GM23338 (cell line): ENCODE measurements around the gene CACNA1B. TPM values are rescaled to one million over a fixed set of nuclear protein-coding genes. Genes with fewer than 3 reads are reported as not detected.

Experiments
- ATAC-seq: fragments of 200-7000 bp; cut with Tn5 transposase; 3 replicates; pipeline ENCODE4 v1.9.1; 2020
- DNase-seq: peaks from one replicate; pipeline ENCODE4 v3.0.0-alpha.2; 2015; ENCODE audit warnings: low spot score
- H2AFZ ChIP-seq: fragments of 200-600 bp; sonication (generic); 2 replicates; pipeline ENCODE4 v1.8.0; 2016; ENCODE audit warnings: antibody characterized with exemption, mild to moderate bottlenecking, moderate library complexity
- H3F3A ChIP-seq: fragments of 200-600 bp; sonication (generic); replicated peaks from 2 replicates; pipeline ENCODE4 v1.8.0; 2017; ENCODE audit warnings: antibody characterized with exemption, mixed run types, low read depth
- H3K27ac ChIP-seq: fragments of 200-600 bp; sonication (generic); 2 replicates; pipeline ENCODE4 v1.6.1; 2016; ENCODE audit warnings: low read depth
- H3K27me3 ChIP-seq: fragments of 200-600 bp; sonication (generic); 2 replicates; pipeline ENCODE4 v1.8.0; 2016; ENCODE audit warnings: mild to moderate bottlenecking, mixed run types, moderate library complexity; ENCODE audit not compliant: insufficient read depth
- H3K36me3 ChIP-seq: fragments of 200-600 bp; sonication (generic); 2 replicates; pipeline ENCODE4 v1.8.0; 2016; ENCODE audit warnings: mild to moderate bottlenecking; ENCODE audit not compliant: insufficient read depth
- H3K4me1 ChIP-seq: fragments of 200-600 bp; sonication (generic); 2 replicates; pipeline ENCODE4 v1.8.0; 2016; ENCODE audit warnings: mild to moderate bottlenecking, moderate library complexity; ENCODE audit not compliant: insufficient read depth
- H3K4me2 ChIP-seq: fragments of 200-600 bp; sonication (generic); 2 replicates; pipeline ENCODE4 v1.7.1; 2017; ENCODE audit warnings: mixed run types
- H3K4me3 ChIP-seq: fragments of 200-600 bp; sonication (generic); 2 replicates; pipeline ENCODE4 v1.6.1; 2016; ENCODE audit warnings: mixed run types
- H3K79me2 ChIP-seq: fragments of 200-600 bp; sonication (generic); replicated peaks from 2 replicates; pipeline ENCODE4 v1.8.0; 2017; ENCODE audit warnings: mild to moderate bottlenecking; ENCODE audit not compliant: insufficient read depth
- H3K9me2 ChIP-seq: fragments of 200-600 bp; sonication (generic); 2 replicates; pipeline ENCODE4 v1.8.0; 2017; ENCODE audit not compliant: insufficient read depth
- H4K20me1 ChIP-seq: fragments of 200-600 bp; sonication (generic); replicated peaks from 2 replicates; pipeline ENCODE4 v1.8.0; 2017; ENCODE audit warnings: mild to moderate bottlenecking; ENCODE audit not compliant: insufficient read depth
- H3K27ac Mint-ChIP-seq: 2 replicates; pipeline ENCODE4 v1.8.0; 2020; ENCODE audit warnings: inconsistent platforms, mild to moderate bottlenecking, moderate library complexity, mixed read lengths
- H3K27me3 Mint-ChIP-seq: 3 replicates; pipeline ENCODE4 v1.8.0; 2022; ENCODE audit warnings: low read depth, mild to moderate bottlenecking, moderate library complexity, mixed read lengths, inconsistent platforms; ENCODE audit not compliant: insufficient read depth, poor library complexity
- H3K36me3 Mint-ChIP-seq: 3 replicates; pipeline ENCODE4 v1.8.0; 2021; ENCODE audit warnings: low read depth, mild to moderate bottlenecking, inconsistent platforms, moderate library complexity, mixed read lengths
- H3K4me1 Mint-ChIP-seq: 3 replicates; pipeline ENCODE4 v1.8.0; 2020; ENCODE audit warnings: mild to moderate bottlenecking, inconsistent platforms, mixed read lengths
- H3K4me3 Mint-ChIP-seq: 3 replicates; pipeline ENCODE4 v1.8.0; 2021; ENCODE audit warnings: moderate library complexity, mild to moderate bottlenecking, inconsistent platforms, mixed read lengths
- H3K9me3 Mint-ChIP-seq: 3 replicates; pipeline ENCODE4 v1.8.0; 2020; ENCODE audit warnings: moderate library complexity, mild to moderate bottlenecking, inconsistent platforms, mixed read lengths
- CREB1 ChIP-seq: fragments of 250-450 bp; sonication (Bioruptor Pico); IDR thresholded peaks from 2 replicates; pipeline ENCODE4 v1.5.0; 2020; ENCODE audit warnings: low read depth, mild to moderate bottlenecking, moderate library complexity
- CTCF ChIP-seq, 2 experiments: fragments of 200-600 bp in 1 of 2; sonication (generic) in 1 of 2; conservative IDR thresholded peaks; 2 replicates each; pipeline versions ENCODE4 v1.5.1 to v1.6.1; 2016 to 2017; ENCODE audit warnings: antibody characterized with exemption in 2 of 2, low read depth in 2 of 2, mild to moderate bottlenecking in 2 of 2, moderate library complexity in 1 of 2
- ETS1 ChIP-seq: IDR thresholded peaks from 2 replicates; pipeline ENCODE4 v1.6.1; 2016; ENCODE audit warnings: antibody characterized with exemption
- EZH2 ChIP-seq: fragments of 200-600 bp; sonication (generic); IDR thresholded peaks from one replicate; pipeline ENCODE4 v1.8.0; 2017; ENCODE audit warnings: antibody characterized with exemption, mild to moderate bottlenecking, low read depth; ENCODE audit not compliant: unreplicated experiment
- EZH2phosphoT487 ChIP-seq: fragments of 200-600 bp; sonication (generic); IDR thresholded peaks from one replicate; pipeline ENCODE4 v1.8.1; 2018; ENCODE audit warnings: antibody characterized with exemption; ENCODE audit not compliant: unreplicated experiment
- JUNB ChIP-seq: IDR thresholded peaks from one replicate; pipeline ENCODE4 v1.6.1; 2016; ENCODE audit warnings: antibody characterized with exemption; ENCODE audit not compliant: unreplicated experiment
- NANOG ChIP-seq: IDR thresholded peaks from 2 replicates; pipeline ENCODE4 v1.6.1; 2016; ENCODE audit warnings: antibody characterized with exemption, borderline replicate concordance
- POLR2AphosphoS5 ChIP-seq: IDR thresholded peaks from 2 replicates; pipeline ENCODE4 v1.6.1; 2016; ENCODE audit warnings: antibody characterized with exemption, low read depth
- STAT1 ChIP-seq: IDR thresholded peaks from one replicate; pipeline ENCODE4 v1.6.1; 2016; ENCODE audit warnings: antibody characterized with exemption; ENCODE audit not compliant: unreplicated experiment
- ZNF114 ChIP-seq: fragments of 250-450 bp; sonication (Bioruptor Pico); IDR thresholded peaks from 2 replicates; pipeline ENCODE4 v1.5.0; 2020; ENCODE audit warnings: mild to moderate bottlenecking, moderate library complexity
- ZNF331 ChIP-seq: fragments of 250-450 bp; sonication (Bioruptor Pico); IDR thresholded peaks from 2 replicates; pipeline ENCODE4 v1.5.0; 2020; ENCODE audit warnings: low read depth, mild to moderate bottlenecking, moderate library complexity
- ZNF462 ChIP-seq: fragments of 250-450 bp; sonication (Bioruptor Pico); IDR thresholded peaks from 2 replicates; pipeline ENCODE4 v1.5.0; 2020; ENCODE audit warnings: mild to moderate bottlenecking, moderate library complexity
- polyA plus RNA-seq: library from polyadenylated mRNA; unstranded; fragments of >200 nt; fragmentation: Nextera tagmentation; extraction: Ambion mirVana; gene quantifications from 2 replicates; pipeline ENCODE4 v1.2.1, GENCODE V29; 2016
- total RNA-seq: library from RNA; depleted of rRNA; stranded (reverse); fragments of >200 nt; shearing (Covaris generic); gene quantifications from 2 replicates; pipeline ENCODE4 v1.2.3, GENCODE V29; 2014

CACNA1B gene
- total and polyA plus RNA-seq, 2 experiments from 2014 or later = 1.1 to 10.4 TPM

- no peak for ATAC-seq
- Histone ChIP-seq H4K20me1 (no peaks in the 10 kb centered on the region), H3K27me3 (no peaks in the 10 kb centered on the region), H2AFZ (no peak overlapping the region), H3K4me2 (no peak overlapping the region), H3K36me3 (peaks cover 4% of the 10 kb centered on the region; the same call in 1 of the 2 replicates), H3K27ac (no peak overlapping the region), H3K4me1 (no peaks in the 10 kb centered on the region), H3K79me2 (no peaks in the 10 kb centered on the region), H3K4me3 (no peak overlapping the region), H3K9me2 (no peaks in the 10 kb centered on the region), H3F3A (0 out of 2 replicates have a peak, but pooled peaks cover 2% of the 10 kb centered on the region)
- H3K4me1 Mint-ChIP-seq = no peaks in the 10 kb centered on the region
- H3K27me3 Mint-ChIP-seq = peaks cover 28% of the 10 kb centered on the region
- no peak for DNase-seq
- no peak overlapping the region for H3K27ac Mint-ChIP-seq
- H3K36me3 Mint-ChIP-seq = peaks cover 71% of the 10 kb centered on the region
- peaks cover 72% of the 10 kb centered on the region for H3K9me3 Mint-ChIP-seq
- TF ChIP-seq EZH2 = no peak
- TF ChIP-seq EZH2phosphoT487 = no peak
- TF ChIP-seq STAT1 = no peak
- no peak for TF ChIP-seq ZNF462 (CRISPR knock-in tag)
- TF ChIP-seq CREB1 = no peak
- TF ChIP-seq ETS1 = no peak
- TF ChIP-seq JUNB = no peak
- TF ChIP-seq ZNF331 (CRISPR knock-in tag) = no peak
- no peak for TF ChIP-seq POLR2AphosphoS5
- TF ChIP-seq NANOG = no peak
- no peak for TF ChIP-seq CTCF (conservative IDR thresholded peaks at IDR 0.05; ENCODE audit: low read depth in 2 of 2)
- TF ChIP-seq ZNF114 = no peak
- no peak overlapping the region for H3K4me3 Mint-ChIP-seq
Observed at GRCh38 chr9:138122201-138122600, 244.6 kb downstream of the CACNA1B start.
